Measurements from ENCODE around the gene RPP25L. TPM values are rescaled to one million over a fixed set of nuclear protein-coding genes. Genes with fewer than 3 reads are reported as not detected.
A peak's percentile ranks its signal among the peaks of the same experiment; 100 is the strongest.

Gene RPP25L
- total and polyA plus RNA-seq, 2 donors from 2014 or later: 21.9 to 73.8 TPM

- DNase-seq (peak in 2 of 5 donors; percentile 45 to 59), FAIRE-seq (no peak)
- Histone ChIP-seq H3K9ac (ENCODE audit: low read length in 3 of 3) (no peak overlapping the region), H3K27me3 (ENCODE audit: control insufficient read depth, insufficient read depth, low read length) (peaks cover 2% of the 10 kb centered on the region), H3K9me3 (ENCODE audit: control insufficient read depth in 2 of 3, insufficient read depth in 1 of 3, low read length in 3 of 3) (no peaks in the 10 kb centered on the region), H3K4me3 (ENCODE audit: low read length in 3 of 3) (no peak overlapping the region), H3K4me1 (ENCODE audit: control insufficient read depth in 2 of 3, insufficient read depth in 2 of 3, low read depth in 1 of 3, low read length in 3 of 3) (peaks cover 0 to 7% (median 4%) of the 10 kb centered on the region in 3 donors), H3K36me3 (ENCODE audit: control insufficient read depth in 2 of 3, insufficient read depth in 3 of 3, low read length in 3 of 3) (no peaks in the 10 kb centered on the region), H3K27ac (ENCODE audit: low read depth in 2 of 2, low read length in 2 of 2) (no peak overlapping the region)
- TF ChIP-seq CTCF (IDR thresholded peaks at IDR 0.05; ENCODE audit: borderline replicate concordance, extremely low read depth, insufficient read depth): no peak
- intact Hi-C loops (cut with DNase I): no loop called here
Measured at GRCh38 chr9:34574571-34574970, 37.3 kb downstream of the RPP25L start.

GRCh38 chr9:34573599-34574325 lies 38.1 kb downstream of the RPP25L start:
- TF ChIP-seq CTCF (IDR thresholded peaks at IDR 0.05; ENCODE audit: borderline replicate concordance, extremely low read depth, insufficient read depth): no peak
- H3K36me3 ChIP-seq (ENCODE audit: control insufficient read depth in 2 of 3, insufficient read depth in 3 of 3, low read length in 3 of 3): no peaks in the 10 kb centered on the region
- peak in 1 of 5 donors; percentile 43 for DNase-seq
- peaks cover 0 to 7% (median 4%) of the 10 kb centered on the region in 3 donors for H3K4me1 ChIP-seq (ENCODE audit: control insufficient read depth in 2 of 3, insufficient read depth in 2 of 3, low read depth in 1 of 3, low read length in 3 of 3)
- no peaks in the 10 kb centered on the region for H3K27me3 ChIP-seq (ENCODE audit: control insufficient read depth, insufficient read depth, low read length)
- no peak overlapping the region for H3K9ac ChIP-seq (ENCODE audit: low read length in 3 of 3)
- FAIRE-seq: no peak
- intact Hi-C loops (cut with DNase I): no loop called here
- H3K27ac ChIP-seq (ENCODE audit: low read depth in 2 of 2, low read length in 2 of 2): no peak overlapping the region
- no peak overlapping the region for H3K4me3 ChIP-seq (ENCODE audit: low read length in 3 of 3)
- no peaks in the 10 kb centered on the region for H3K9me3 ChIP-seq (ENCODE audit: control insufficient read depth in 2 of 3, insufficient read depth in 1 of 3, low read length in 3 of 3)

GRCh38 chr9:34572628-34573027 lies 39.3 kb downstream of the RPP25L start:
- Histone ChIP-seq H3K27ac (ENCODE audit: low read depth in 2 of 2, low read length in 2 of 2) (no peak overlapping the region), H3K9me3 (ENCODE audit: control insufficient read depth in 2 of 3, insufficient read depth in 1 of 3, low read length in 3 of 3) (no peaks in the 10 kb centered on the region), H3K27me3 (ENCODE audit: control insufficient read depth, insufficient read depth, low read length) (no peaks in the 10 kb centered on the region), H3K36me3 (ENCODE audit: control insufficient read depth in 2 of 3, insufficient read depth in 3 of 3, low read length in 3 of 3) (no peaks in the 10 kb centered on the region), H3K9ac (ENCODE audit: low read length in 3 of 3) (no peak overlapping the region), H3K4me1 (ENCODE audit: control insufficient read depth in 2 of 3, insufficient read depth in 2 of 3, low read depth in 1 of 3, low read length in 3 of 3) (peaks cover 0 to 7% (median 4%) of the 10 kb centered on the region in 3 donors), H3K4me3 (ENCODE audit: low read length in 3 of 3) (no peak overlapping the region)
- intact Hi-C loops (cut with DNase I): no loop called here
- no peak for TF ChIP-seq CTCF (IDR thresholded peaks at IDR 0.05; ENCODE audit: borderline replicate concordance, extremely low read depth, insufficient read depth)
- DNase-seq: no peak
- FAIRE-seq: no peak
